ENCODE data around the gene AUTS2.
"Not testable (repeated sequence)": the region's sequence is repeated elsewhere in the genome, so short reads cannot be mapped to it uniquely, and the experiment has no call there.

AUTS2 gene

DNA sequence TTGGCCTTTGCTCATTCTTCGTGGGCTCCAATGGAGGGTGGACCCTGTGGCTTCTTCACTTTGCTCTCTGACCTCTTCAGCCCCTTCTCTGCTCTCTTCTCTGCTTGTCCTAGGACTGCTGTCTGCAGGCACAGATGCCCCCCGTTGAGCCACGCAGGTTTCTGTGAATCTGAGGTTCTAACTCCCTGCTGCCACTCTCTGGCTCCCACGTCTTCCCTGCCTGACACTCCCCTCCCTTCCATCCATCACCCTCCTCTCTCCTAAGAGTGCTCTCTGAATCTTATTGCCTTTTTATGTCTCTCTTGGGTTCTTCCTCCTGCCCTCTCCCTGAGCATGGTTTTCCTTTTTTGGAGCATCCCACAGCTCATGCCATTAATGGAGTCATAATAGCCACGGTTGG lies 1034.1 kb downstream of the AUTS2 start:
- no peak for DNase-seq

DNA sequence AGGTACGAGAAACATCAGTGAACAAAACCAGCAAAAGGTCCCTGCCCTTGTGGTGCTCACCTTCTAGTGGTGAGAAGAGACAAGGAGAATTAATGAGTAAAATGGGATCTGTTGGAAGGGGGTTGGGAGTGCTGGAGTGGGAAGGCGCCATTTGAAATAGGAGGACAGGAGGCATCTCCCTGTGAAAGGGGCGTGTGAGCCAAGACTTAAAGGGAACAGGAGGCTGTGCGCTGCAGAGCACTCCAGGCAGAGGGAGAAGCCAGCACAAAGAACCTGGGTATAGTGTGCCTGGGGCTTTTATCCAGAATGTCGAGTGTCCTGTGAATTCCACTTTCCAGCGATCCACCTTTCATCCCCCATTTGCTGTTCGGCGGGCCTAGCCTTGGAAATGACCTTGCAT lies 1035.8 kb downstream of the AUTS2 start:
- no peak for DNase-seq

DNA sequence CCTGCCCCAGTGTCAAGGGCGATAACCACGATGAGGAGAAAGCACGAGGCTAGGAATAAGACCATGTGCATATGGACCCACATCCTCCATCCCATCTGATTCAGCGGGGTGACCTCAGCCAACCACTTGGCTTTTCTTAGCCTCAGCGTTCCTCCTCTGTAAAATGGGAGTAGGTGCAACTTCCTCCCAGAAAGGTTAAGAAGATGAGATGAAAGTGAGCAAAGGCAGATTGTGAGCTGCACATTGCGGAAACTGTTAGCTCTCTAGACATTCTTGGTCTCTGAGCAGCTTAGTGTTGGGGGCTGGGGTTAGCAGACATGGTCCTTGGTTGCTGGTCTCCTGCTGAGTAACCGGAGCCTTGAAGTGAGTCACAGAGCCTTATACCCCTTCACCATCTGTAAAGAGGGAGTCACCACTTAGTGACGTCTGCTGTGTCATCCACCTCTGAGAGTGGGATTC lies 1036.4 kb downstream of the AUTS2 start:
- DNase-seq, result no peak

DNA sequence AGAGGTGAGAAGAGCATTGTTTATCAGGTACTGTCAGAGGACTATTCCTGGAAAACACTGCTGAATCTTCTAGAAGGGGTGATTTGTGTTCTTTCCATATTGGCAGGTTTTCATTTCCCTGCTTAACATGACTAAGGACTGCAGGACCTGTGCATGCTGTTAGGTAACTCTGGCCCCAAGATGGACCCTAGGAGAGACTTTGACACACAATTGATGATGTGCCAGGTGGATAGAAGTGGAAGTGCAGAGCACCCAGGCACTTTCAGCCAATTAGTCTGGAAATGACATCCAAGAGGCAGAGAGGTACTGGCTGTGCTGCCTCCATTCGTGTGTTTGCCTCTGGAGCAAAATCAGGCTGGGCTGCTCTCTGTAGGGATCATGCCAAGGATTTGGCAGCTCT lies 1037.4 kb downstream of the AUTS2 start:
- DNase-seq, result no peak

DNA sequence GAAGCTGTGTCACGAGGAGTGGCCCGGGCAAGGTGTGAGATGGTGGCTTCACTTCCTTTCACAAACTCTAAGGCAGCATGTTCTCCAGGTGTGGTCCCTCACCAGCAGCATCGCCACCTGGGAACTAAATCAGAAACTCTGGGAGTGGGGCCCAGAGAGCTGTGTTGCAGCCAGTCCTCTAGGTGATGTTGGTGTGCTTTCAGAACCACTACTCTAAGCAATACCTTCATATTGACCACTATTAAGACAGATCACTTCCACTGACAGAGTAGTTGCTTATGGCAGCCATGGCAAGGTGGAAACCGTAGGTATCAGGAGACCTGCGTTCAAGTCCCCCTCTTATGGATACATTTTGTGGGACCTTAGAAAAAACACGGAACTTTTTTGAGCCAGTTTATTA lies 1037.9 kb downstream of the AUTS2 start:
- no peak for DNase-seq

DNA sequence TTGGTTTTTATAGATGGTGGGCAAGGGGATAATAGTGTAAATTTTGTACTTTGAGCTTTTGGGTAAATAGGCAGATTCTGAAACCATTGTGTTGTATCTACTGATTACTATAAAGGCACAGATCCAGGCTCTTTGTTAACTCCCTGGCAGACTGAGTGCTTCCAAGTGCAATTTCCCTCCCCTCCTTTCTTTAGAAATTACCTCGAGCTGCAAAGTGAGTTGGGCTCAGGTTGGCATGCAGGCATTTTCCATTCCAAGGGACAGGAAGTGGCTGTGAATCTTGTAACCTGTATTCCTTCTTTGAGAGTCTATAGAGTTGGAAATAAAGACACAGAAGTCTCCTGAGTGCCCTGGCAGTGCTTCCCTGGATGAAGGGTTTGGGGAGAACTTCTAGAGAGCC lies 1039.5 kb downstream of the AUTS2 start:
- DNase-seq, result no peak

DNA sequence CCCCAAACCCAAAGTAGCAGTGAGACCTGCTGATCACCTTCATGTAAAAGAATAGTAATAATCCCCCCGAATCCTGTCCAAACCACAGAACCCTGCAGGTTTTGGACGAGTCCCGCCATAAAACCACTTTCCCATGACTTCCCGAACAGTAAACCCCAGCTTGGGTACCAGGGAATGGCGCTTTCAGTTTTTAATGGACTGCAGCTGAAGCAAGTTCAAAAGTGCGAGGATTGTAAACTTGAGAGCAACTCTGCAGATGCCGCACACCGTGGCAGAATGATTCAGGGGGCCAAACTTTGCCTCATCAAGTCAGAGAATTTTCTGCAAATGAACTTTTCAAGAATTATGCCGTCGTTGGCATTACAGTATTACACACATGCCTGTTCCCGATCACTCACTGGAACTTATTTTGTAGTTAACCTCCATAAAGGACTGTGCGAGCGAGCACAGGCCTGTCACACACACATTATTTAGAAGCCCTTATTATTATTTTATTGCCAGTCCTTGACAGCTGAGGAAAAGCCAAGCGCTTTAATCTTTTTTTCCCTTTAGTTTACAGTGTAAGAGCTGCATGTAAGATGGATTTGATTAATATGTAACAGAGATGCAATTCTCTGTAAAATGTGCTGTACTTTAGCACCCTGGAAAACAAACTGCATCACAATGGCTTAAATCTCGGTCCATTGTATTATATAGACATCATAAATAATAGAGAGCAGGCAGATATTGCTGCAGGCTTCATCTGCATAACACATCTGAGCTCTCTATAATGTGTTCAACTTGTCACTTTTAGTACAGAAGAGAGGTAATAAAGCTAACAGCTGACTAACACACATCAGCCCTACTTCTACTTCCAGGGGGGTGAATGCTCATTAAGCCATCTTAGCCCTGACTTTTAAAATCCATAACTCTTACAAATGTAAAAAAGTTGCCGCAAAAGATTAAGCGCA lies 1040.2 kb downstream of the AUTS2 start:
- DNase-seq, result no peak

DNA sequence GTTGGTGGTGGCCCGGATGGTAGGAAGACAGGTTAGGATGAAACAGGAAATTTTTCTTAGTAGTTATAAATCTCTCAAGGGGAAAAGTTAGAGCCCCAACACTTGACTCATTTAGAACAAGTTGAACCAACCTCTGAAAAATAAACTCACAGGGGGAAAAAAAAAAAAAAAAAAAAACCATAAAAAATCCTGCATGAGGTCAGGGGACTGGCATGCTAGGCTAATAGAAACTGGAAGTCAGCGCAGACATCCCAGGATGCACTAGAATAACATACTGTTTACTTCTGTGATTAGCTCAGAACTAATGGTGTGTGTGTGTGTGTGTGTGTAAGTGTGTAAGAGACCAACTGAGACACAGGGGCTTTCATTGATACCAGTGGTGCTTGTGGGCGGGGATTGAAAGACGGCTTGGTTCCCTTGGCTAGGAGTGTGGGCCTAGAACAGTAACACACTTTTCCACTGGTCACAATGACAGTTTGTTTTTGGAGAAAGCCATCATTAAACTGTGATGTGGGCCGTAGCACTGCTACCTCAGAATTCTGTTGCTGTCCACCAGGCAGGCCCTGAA lies 1042.1 kb downstream of the AUTS2 start:
- no peak for DNase-seq

DNA sequence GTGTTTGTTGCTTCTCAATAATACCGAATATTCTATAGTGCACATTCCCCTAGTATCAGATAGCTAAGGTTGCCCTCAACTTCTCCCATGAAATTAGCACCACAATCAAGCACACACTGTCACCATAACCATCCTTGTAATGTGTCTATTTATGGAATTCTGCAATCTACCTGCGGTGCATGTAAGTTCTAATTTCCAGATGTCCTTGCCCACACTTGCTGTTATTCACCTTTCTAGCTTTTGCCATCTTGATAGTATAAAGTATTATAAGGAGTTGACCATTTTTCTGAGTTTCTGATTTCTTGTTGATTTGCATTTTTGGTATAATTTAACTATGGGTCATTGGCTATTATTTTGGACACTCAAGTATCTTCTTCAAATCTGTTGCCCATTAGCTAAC lies 1043.6 kb downstream of the AUTS2 start:
- no peak for DNase-seq

DNA sequence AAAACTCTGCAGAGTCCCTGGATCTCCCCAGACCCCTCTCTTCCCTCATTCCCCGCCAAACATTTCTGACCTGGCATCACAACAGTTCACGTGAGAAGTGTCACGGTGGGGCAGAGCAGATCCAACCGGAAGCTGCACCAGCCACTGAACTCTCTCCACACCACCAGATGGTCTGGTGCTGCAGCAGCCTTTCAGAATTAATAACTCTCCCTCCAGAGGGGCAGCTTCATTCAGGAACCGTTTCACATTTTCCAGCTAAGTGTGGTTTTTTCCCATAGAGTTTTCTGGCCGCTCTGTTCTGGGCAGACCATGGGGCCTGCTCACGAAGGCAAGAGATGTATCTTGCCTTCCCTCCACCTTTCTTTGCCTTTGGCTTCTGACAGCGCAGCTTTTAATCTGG lies 1047.0 kb downstream of the AUTS2 start:
- no peak for DNase-seq

DNA sequence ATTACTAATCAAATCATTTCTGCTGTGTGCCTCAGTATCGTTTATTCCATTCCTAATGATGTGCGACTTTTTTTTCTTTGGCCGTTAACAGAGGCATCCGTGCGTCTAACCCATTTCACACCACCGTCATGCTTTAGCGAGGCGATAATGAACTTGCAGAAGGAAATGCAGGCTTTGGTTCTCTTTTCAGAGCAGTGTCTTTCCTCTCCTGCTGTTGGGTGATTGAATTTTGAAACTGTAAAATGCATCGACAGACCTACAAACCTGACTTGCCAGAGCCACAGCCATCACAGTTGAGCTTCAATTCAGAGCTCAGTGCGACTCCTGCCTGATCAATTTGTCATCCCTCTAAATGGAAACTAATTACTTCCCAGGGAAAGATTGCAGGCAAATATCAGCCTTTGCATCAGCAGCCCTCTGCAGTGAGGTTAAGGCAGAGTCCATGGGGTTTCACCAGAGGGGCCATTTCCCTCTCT lies 1047.6 kb downstream of the AUTS2 start:
- DNase-seq, result no peak

DNA sequence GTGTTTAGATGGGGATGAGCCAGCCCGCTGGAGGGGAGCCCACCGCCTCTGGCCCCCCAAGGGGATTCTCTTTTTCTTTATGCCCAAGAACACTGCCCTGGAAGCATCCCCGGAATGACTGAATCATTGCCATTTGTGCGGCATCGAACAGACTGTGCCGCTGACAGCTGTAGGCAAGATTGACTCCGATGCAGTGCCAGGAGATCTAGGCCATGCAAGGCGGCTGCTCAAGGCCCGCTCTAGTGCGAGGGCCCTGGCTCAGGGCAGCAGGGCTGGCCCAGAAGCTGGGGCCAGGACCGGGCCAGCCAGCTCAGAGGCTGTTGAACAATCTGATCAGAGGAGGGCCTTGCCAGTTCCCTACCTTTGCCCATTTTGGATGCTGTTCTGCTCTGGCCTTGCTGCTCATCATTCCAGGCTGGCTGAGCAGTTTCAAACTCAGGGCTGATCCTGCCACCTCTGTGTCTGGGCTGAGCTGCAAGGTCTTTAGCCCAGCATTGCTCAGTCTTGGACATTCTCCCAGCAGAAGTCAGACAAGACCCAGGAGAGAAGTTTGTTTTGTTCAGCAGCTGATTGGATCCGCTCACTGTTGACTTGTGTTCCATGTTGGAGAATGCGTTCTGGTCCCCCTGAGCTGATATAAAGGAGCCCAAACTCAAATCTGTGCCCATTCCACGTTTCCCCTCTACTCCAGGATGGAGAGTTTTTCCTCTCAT lies 1048.4 kb downstream of the AUTS2 start:
- no peak for DNase-seq

DNA sequence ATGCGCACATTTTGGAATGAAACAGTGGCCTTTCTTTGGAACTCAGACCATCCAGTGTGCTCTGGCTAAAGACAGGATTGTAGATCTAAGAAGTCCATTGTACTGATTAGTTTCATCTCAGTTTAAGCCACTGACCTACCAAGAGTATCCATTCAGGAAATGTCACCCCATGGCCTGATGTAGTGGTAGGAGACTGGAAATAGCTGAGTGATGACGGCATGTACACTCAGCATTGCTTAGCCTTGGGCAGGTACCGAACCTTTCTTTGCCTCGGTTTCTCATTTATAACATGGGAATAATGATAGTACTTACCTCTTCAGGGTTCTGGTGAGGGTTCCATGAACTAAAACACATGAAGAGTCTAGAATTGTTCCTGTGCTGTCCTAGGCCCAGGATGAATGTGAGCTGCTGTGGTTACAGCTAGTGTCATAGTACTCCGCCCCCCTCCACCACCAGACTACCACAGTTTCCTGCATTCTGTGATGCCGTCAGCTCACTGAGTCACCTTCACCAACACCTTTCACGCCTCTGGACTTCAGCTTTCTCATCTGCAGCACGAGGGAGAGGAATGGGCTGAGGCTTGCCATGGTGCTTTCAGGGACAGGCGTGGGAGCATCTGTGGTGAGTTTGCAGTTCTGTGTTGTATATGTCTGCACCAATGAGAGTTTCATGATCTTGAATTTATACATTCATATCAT lies 1049.7 kb downstream of the AUTS2 start:
- DNase-seq, result no peak

DNA sequence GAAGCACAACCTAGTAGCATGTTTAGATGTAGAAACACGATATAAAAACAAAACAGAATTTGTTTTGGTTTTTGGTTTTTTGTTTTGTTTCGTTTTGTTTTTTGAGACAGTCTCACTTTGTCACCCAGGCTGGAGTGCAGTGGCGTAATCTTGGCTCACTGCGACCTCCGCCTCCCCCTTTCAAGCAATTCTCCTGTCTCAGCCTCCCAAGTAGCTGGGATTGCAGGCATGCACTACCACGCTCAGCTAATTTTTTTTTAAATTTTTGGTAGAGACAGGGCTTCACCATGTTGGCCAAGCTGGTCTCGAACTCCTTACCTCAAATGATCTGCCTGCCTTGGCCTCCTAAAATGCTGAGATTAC lies 1050.2 kb downstream of the AUTS2 start:
- not testable (repeated sequence) for DNase-seq

DNA sequence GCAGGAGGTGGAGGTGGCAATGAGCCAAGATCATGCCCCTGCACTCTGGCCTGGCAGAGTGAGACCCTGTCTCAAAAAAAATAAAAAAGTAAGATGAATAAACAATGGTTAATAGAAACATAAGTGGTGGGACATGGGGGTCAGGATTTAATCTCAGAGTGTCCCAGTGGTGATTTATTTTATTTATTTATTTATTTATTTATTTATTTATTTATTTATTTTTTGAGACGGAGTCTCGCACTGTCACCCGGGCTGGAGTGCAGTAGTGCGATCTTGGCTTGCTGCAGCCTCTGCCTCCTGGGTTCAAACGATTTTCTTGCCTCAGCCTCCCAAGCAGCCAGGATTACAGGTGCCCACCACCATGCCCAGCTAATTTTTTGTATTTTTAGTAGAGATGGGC lies 1051.0 kb downstream of the AUTS2 start:
- DNase-seq, result no peak

DNA sequence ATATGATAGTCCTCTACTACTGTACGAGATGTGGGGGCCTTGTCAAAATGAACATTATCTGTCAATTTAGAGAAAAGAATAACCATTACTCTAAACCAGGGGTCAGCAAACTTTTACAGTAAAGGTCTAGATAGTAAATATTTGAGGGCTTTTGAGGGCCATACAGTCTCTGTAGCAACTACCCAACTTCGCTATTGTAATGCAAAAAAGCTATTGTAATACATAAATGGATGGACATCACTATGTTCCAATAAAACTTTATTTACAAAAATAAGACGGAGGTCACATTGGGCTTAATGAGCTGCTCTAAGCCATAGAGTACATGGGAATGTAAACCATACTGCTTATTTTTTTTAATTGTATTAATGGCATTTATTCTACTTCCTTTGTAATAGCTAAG lies 1055.9 kb downstream of the AUTS2 start:
- DNase-seq, result no peak

DNA sequence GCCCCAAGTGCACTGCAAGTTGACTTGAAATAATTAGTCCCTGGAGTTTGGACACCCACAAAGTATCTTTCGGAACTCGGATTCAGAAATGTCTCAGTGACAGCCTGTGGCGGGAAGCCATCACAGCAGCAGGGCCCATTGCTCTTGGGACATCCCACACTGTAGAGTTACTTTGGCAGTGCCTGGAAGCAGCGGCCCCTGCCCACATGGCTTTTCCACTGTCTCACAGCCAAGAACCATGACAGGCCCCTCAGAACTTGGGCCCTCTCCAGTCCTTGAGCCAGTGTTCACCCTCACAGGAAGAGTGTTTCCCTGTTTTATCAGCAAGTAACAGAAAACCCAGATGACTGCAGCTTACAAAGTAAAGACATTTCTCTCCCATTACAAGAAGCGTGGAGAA lies 1056.7 kb downstream of the AUTS2 start:
- DNase-seq, result no peak

DNA sequence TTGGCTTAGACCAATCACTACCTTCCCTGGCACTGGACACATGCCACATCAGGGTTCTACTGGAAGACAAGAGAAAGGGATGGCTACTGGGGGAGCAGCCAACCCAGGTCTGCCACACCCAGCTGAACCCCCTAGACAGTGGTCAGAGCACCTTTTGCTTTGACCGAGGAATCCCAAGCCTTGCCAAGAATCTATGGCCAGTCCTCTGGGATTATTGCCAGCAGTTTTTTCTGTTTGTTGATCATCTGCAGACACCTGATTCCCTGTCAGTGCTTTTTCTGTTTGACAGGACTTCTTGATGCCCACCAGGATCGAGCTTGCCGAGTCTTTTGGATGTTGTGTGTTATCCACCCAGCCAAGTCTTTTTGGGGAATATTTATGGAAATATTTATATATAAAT lies 1057.4 kb downstream of the AUTS2 start:
- DNase-seq, result no peak

DNA sequence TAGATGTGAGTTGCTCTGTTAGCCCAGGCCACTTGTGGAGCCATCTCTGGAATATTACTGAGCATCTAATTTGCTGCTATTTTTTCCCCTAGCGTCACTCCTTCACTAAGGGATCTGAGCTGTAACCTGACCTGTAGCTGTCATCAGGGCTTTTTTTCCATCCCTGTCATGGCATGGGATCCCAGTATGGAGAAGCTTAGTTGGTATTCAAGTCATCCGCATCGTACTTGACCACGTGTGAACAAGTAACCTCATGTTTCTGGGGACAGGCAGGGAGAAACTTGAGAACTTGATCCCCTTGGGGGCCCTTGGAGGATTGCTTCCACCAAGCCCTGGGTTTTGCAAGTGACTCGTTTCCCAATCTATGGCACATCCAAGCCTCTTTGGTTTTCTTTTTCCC lies 1059.3 kb downstream of the AUTS2 start:
- DNase-seq, result no peak

DNA sequence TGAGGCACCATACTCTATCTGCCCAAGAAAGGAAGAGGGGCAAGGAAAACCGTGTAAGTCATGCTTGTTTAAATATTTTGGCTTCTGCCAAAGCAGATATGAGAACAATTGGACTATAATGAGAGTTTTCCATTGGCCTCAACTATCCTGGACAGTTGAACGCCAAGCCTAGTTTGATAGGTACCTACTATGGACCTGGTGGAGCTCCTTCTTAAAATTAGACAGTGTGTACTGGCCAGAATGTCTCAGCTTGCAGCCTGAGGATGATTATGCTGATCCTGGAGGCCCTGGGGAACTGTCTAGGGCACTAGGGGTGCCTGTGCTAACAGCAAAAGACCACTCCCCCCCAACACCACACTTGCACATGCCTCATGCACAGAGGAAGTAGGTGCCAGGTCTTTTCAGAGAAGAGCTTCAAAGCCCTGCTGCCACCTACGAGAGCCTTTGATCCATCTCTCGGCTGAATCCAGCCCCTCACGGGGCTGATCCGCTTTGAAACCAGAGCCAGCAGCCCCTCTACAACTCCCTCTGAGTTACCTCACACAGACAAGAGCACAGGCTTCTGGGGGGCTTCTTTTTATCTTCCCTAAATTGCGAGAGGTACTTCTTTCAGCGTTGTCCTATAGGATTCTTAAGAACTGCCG lies 1059.8 kb downstream of the AUTS2 start:
- no peak for DNase-seq

DNA sequence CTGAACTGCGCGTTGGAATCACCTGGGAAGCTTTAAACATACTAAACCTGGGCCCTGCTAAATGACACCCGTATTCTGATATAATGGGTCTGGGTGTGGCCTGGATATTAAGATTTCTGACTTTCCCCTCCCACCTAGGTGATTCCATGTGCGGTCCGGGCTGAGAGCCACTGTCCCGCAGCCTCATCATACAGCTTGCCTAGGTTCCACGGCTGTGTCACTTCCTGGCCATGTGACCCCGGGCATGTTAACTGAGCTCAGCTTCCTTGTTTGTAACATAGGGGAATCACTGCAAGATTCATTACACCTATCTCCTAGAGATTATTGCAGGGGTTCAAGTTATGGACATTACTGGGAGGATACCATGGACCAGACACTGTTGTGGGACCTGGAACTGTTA lies 1061.0 kb downstream of the AUTS2 start:
- DNase-seq, result no peak

DNA sequence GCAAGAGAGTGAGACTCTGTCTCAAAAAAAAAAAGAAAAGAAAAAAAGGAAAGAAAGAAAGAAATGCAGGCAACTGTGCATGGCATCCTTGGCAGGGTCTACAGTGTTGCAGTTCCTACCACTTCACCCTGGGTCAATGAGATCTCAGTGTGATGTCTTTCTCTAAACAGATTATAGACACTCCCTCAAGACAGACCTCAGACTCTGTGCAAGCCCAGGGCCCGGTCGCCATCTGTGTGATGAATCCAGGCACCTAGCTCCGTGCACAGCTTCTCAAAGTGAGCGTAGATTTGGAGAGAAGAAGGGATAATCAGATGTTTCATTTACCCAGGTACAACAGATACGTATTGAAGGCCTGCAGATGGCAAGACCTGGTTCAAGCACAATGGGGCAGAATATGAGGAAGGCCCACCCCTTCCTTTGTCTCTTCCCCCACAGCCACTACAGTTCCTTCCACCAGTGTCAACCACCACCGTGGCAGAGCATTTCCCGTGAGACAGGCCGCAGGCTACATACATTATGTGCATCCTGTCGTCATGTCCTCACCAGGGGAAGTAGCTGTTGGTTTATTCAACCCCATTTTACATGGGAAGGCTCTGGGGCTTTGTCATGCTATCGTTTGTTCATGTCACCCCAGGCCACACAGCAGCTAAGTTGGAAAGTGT lies 1062.0 kb downstream of the AUTS2 start:
- DNase-seq, result no peak

Data from SIG-M5 (cell line).